HG02798 (cell line): ENCODE measurements around the gene TSHZ2.

Source experiments
- ATAC-seq: cut with Tn5 transposase; IDR thresholded peaks from one replicate; pipeline ENCODE4 v1.9.1; 2021; ENCODE audit warnings: mild to moderate bottlenecking; ENCODE audit not compliant: unreplicated experiment, poor library complexity

Gene TSHZ2

GRCh38 chr20:53103124-53103523 lies 131.0 kb downstream of the TSHZ2 start:
- ATAC-seq = no peak

DNA sequence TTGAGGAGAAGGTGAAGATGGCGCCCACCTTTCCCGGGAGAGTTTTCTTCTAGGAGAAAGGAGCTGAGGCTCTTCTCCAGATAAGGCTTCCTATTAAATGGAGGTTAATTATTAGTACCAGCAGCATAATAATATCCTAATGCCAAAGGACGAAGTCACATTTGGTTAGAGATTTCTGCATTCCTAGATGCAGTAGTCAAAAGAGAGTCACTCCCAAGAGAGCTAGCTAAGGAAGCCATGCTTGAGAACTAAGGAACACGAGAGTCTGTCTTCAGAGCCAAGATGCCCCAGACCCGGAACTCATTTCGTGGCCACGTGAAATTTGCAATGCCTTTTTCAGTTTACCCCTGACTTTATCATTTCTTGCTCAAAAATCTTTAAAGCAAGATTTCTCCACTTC lies 132.7 kb downstream of the TSHZ2 start:
- ATAC-seq = no peak

DNA sequence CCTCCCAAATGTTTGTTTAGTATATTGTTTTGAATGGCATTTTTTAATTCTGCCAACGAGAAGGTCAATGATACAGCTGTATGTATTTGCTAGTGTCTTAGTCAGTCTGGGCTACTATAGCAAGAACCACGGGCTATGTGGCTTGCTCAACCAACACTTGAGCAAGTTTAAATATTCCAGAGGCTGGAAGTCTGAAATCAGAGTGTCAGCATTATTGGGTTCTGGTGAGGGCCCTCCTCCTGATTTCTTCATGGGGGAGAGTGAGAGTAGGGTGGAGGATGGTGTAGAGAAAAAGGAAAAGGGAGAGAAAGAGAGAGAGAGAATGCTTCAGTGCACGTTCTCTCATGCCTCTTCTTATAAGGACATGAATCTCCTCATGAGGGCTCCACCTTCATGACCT lies 144.6 kb downstream of the TSHZ2 start:
- no peak for ATAC-seq

- no peak for ATAC-seq
Observed at GRCh38 chr20:53122853-53123252, 150.7 kb downstream of the TSHZ2 start.

DNA sequence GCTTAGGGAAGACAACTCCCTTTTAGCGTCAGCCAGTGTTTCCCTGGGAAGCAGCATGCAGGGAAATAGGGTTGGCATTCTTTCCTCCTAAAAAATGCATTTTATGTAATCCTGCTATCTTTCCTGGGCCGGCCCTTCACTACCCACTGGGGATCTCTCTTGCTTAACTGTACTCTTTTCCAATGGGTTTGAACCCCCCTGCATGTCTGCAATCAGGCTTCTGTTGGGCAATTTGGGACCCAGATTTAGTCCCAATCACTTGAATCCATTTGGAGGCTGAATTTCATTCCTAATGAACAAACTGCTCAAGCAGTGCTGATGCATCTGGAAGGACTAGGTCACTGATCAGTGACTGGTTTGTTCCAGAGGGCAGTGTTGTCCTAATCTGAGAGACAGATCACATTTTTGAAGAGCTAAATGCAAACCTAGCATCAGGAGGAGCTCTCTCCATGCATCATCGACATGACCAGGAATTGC lies 152.0 kb downstream of the TSHZ2 start:
- ATAC-seq = no peak

GRCh38 chr20:53124803-53125202 lies 152.6 kb downstream of the TSHZ2 start:
- no peak for ATAC-seq

GRCh38 chr20:53126185-53126584 lies 154.0 kb downstream of the TSHZ2 start:
- ATAC-seq = no peak

DNA sequence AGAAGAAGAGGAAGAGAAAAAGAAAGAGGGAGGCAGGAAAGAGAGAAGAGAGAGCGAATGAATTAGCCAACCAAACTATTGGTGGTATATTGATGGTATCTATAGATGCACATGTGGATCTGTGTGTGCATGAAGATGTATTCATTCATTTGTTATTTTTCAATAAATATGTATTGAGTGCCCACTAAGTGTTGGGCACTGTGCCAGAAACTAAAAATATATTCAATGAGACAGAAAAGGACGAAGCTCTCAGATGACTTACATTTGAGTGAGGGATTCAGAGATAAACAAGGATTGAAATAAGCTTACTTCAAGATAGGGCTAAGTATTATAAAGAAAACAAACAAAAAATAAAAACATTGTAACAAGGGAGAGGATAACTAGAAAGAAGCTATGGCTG lies 154.9 kb downstream of the TSHZ2 start:
- no peak for ATAC-seq

- no peak for ATAC-seq
Observed at GRCh38 chr20:53128004-53128403, 155.8 kb downstream of the TSHZ2 start.

DNA sequence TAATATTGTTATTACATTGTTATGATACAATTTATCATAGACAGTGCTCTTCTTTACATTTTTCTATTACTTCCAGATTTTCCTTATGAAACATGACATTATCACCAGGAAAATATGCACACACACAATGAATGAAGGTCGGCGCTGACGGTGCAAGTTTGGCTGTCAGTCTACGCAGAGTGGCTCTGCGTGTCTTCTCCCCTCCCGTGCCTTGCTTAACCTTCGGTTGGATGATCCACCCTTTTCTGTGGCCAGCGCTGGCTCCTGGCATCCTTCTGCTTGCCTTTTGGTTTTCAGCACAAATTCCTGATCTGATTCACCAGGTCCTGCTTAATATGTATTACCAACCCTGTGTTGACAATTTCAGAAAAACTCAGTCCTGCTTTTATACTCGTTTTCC lies 157.4 kb downstream of the TSHZ2 start:
- ATAC-seq = no peak

GRCh38 chr20:53130795-53131194 lies 158.6 kb downstream of the TSHZ2 start:
- ATAC-seq = no peak

DNA sequence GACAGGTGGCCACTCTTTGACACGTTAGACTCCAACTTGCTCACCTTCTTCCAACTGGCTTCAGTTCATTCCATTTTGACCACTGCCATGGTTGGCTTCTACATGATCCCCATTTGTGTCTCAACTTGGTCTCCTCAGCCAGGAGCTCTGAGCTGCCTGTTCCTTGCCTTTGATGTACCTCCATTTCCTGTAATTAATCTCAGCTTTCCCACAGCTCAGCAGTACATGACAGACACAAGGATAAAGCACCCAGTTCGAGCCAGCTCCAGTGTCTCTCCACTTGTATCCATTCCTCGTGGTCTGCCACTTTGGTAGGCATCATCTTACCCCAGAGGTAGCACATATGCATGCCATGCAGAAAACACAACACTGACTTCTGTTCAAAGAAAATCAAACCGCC lies 161.0 kb downstream of the TSHZ2 start:
- ATAC-seq = no peak

GRCh38 chr20:53133628-53134027 lies 161.5 kb downstream of the TSHZ2 start:
- ATAC-seq = no peak

GRCh38 chr20:53136473-53136872 lies 164.3 kb downstream of the TSHZ2 start:
- ATAC-seq = no peak

DNA sequence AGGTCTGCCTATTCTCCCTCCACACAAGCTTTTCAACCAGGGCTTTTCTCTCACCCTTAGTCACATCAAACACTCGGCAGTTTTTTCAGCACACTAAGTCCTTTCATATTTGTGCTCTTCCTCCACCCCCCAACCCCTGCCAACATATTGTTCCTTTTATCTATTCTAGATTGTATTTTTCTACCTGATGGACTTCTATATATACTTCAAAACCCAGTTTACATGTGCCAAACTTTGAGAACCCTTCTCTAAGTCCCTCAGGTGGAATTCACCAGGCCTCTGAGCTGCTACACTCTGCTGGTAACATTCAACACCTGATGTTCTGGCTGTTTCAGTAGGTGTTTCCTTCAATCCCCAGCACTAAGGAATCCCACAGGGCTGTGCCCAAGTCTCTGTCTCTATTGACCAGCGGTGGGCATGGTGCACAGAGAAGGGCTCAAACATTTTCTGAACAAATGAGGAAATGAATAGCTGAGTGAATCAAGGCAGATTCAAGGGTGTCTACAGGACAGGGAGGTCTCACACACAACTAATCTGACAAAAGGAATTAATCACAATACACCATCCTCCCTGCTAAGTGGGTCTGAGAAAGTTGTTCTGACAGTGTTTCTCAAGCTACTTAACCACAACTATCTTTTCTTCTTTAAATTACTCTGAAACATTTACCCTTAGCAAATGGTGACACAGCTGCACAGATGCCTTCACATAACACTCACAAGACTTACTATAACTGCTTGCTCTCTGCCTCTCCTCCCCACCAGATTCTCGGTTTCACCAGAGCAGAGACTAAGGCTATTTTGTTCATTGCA lies 166.5 kb downstream of the TSHZ2 start:
- ATAC-seq = peak; percentile 97

- ATAC-seq = no peak
Observed at GRCh38 chr20:53141201-53142050, 169.3 kb downstream of the TSHZ2 start.

DNA sequence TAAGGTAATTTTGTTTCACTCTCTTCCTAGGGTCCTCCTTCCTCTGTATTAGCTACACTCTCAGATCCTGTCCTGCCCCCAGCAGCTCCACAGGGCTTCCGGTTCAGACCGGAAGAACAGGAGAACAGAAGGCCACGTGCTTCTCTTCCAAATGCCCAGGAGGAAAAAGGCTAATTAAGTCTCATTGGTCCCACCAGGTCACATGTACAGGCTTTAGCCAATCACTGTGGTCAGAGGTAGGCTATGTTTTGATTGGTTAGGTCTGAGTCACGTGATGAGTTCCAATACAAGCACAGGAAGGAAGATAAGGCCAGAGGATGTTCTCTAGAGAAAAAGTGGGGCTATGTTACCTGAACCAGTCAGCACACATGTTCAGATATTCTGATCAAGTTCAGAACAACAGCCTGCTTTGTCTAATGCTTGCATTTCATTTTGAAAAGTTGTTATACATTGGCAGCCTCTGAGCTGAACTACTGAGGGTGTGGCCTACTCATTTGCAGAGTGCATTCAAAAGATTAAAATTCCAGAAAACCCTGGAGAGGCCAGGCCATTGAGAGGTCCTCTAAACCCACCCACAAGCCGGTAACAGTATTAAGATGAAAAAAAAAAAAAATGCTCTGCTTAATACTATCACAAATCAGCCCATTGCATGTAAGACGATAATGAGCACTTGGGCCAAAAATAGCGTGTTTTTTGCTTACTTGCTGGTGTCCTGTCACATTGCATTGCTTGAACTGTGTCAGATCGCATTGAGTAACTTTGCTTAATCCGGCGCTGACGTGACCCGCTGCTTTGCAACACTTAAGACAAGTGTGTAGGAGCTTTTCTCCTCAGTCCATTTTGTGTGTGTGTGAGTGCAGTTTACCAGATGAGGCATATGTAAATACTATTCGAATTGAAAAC lies 170.3 kb downstream of the TSHZ2 start:
- ATAC-seq = no peak

DNA sequence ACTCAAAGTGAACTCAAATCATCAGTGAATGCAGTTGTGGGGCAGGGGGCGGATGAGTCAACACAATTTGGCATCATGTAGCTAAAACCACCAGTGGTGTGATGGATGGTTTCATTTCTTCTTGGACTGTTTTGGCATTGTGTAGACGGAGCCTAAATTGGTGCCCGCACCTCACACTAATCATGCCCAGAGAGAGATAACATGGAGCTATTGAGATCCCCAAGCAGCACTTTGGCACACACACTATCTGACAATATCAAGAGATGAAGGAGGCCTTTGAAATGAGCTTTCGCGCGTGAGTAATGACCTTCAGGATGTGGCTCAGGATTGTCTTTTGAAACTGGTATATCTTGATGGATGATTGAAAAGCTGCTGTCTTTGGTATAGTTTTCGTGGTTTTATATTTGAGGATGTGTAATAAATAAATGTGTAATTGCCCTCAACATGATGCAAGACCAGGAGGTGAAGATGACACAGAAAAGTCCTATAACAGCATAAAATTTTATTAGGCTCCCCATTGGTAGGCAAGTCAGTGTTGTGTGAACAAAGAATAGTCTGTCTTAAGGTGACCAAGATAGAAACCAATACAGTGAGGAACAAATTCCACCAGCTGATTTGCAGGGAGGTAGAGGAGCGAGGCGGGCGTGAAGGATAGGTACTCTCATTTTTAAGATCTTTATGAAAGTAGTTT lies 174.2 kb downstream of the TSHZ2 start:
- ATAC-seq = no peak

DNA sequence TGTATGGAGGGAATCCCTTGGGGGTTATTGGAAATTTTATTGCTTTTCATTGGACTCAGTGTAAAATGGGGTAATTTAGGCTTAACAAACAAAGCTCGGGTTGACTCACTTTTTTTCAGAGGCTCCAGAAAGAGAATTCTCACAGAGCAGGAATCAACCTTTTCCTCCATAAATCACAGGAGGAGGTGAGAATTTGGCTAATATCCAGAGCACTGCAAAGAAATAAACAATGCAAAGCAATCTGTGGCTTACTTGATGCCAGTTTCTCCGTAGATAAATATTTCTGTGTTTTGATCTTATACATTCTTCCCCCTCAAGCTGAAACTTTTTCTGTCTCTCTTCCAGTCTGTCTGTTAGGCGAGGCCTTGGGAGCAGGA lies 176.6 kb downstream of the TSHZ2 start:
- no peak for ATAC-seq
